GM12878 (cell line): Measurements from ENCODE around the gene AFF2. TPM values are rescaled to one million over a fixed set of nuclear protein-coding genes. Genes with fewer than 3 reads are reported as not detected.

Source experiments
- ATAC-seq: fragments of 200-7000 bp; cut with Tn5 transposase; 3 replicates; pipeline ENCODE4 v1.9.1; 2020; ENCODE audit warnings: mild to moderate bottlenecking, moderate library complexity
- BruUV-seq: library from RNA; stranded (reverse); fragments of 400-500 nt; replicated peaks from 2 replicates; lab custom pipeline; 2021; lab: Mats Ljungman, UMichigan
- CTCF ChIA-PET: fragments of 300-600 bp; sonication (Branson Sonifier 250); formaldehyde crosslinking; extraction: SDS; loops from one replicate; lab custom pipeline; 2021; ENCODE audit warnings: inconsistent platforms; lab: Yijun Ruan, JAX
- POLR2A ChIA-PET: fragments of 350-600 bp; formaldehyde crosslinking; extraction: SDS; loops from one replicate; lab custom pipeline; 2021; ENCODE audit warnings: inconsistent platforms; lab: Charles Lee
- RAD21 ChIA-PET: fragments of 300-600 bp; sonication (Branson Sonifier 250); formaldehyde crosslinking; loops from one replicate; lab custom pipeline; 2023; ENCODE audit warnings: antibody characterized with exemption; ENCODE audit not compliant: unreplicated experiment; lab: Charles Lee
- SMC1A ChIA-PET: fragments of 300-600 bp; sonication (Branson Sonifier 250); formaldehyde crosslinking; loops from one replicate; lab custom pipeline; 2023; ENCODE audit not compliant: unreplicated experiment, uncharacterized antibody; lab: Charles Lee
- DNase-seq: peaks from one replicate; pipeline ENCODE4 v3.0.0-alpha.2; 2011; ENCODE audit warnings: low read depth, low spot score
- FAIRE-seq: peaks from 3 replicates; lab custom pipeline; 2011; peaks lifted over from hg19 to GRCh38; lab: Jason Lieb, UNC
- H2AFZ ChIP-seq: 2 replicates; pipeline ENCODE4 v1.6.0; 2011; ENCODE audit warnings: low read depth, low read length, control low read depth; ENCODE audit not compliant: control insufficient read depth
- H3K27ac ChIP-seq: 2 replicates; pipeline ENCODE4 v1.5.1; 2011; ENCODE audit warnings: control low read depth; ENCODE audit not compliant: control insufficient read depth, insufficient read depth
- H3K27me3 ChIP-seq, 2 experiments: replicated peaks in 1 of 2; 2 replicates each; pipeline versions ENCODE4 v1.6.0 to v1.6.1; 2011; ENCODE audit warnings: low read length in 1 of 2; ENCODE audit not compliant: control insufficient read depth in 2 of 2, insufficient read depth in 2 of 2
- H3K36me3 ChIP-seq, 2 experiments: 2 replicates each; pipeline ENCODE4 v1.5.1; 2011; ENCODE audit warnings: low read length in 1 of 2; ENCODE audit not compliant: control insufficient read depth in 2 of 2, insufficient read depth in 2 of 2
- H3K4me1 ChIP-seq: 2 replicates; pipeline ENCODE4 v1.6.1; 2011; ENCODE audit warnings: mild to moderate bottlenecking, low read length, moderate library complexity, mixed read lengths; ENCODE audit not compliant: control insufficient read depth, insufficient read depth
- H3K4me2 ChIP-seq: 2 replicates; pipeline ENCODE4 v1.6.0; 2011; ENCODE audit warnings: control low read depth; ENCODE audit not compliant: control insufficient read depth, insufficient read depth
- H3K4me3 ChIP-seq: fragments of 200-600 bp; sonication (generic); 2 replicates; pipeline ENCODE4 v1.5.1; 2016
- H3K79me2 ChIP-seq: 2 replicates; pipeline ENCODE4 v1.6.0; 2011; ENCODE audit warnings: low read length; ENCODE audit not compliant: control insufficient read depth, insufficient read depth
- H3K9ac ChIP-seq: 2 replicates; pipeline ENCODE4 v1.8.0; 2011; ENCODE audit warnings: low read length, control low read depth, mixed read lengths; ENCODE audit not compliant: control insufficient read depth, insufficient read depth
- H3K9me3 ChIP-seq: replicated peaks from 3 replicates; pipeline ENCODE4 v1.5.1; 2011; ENCODE audit warnings: mild to moderate bottlenecking, low read length; ENCODE audit not compliant: control insufficient read depth, insufficient read depth
- H4K20me1 ChIP-seq: 2 replicates; pipeline ENCODE4 v1.6.0; 2011; ENCODE audit not compliant: control insufficient read depth, insufficient read depth
- BHLHE40 ChIP-seq, 2 experiments: fragments of 450-650 bp in 1 of 2; IDR thresholded peaks; 2 replicates each; pipeline ENCODE4 v1.6.1; 2011 to 2017; ENCODE audit warnings: low read depth in 2 of 2, borderline replicate concordance in 1 of 2, improper control_type of control experiment in 1 of 2, low read length in 1 of 2, mild to moderate bottlenecking in 1 of 2
- E2F4 ChIP-seq: IDR thresholded peaks from 2 replicates; pipeline ENCODE4 v1.6.1; 2012; ENCODE audit warnings: low read depth, low read length, improper control_type of control experiment
- FOS ChIP-seq: IDR thresholded peaks from 3 replicates; pipeline ENCODE4 v1.6.1; 2011; ENCODE audit warnings: borderline replicate concordance; ENCODE audit not compliant: insufficient read length; ENCODE audit errors: extremely low read depth
- LARP7 ChIP-seq: fragments of 450-650 bp; IDR thresholded peaks from 2 replicates; pipeline ENCODE4 v1.6.1; 2017; ENCODE audit warnings: mild to moderate bottlenecking
- RFX5 ChIP-seq: IDR thresholded peaks from 2 replicates; pipeline ENCODE4 v1.6.1; 2011; ENCODE audit warnings: low read depth, low read length, improper control_type of control experiment
- ZBTB33 ChIP-seq: fragments of 450-650 bp; IDR thresholded peaks from 2 replicates; pipeline ENCODE4 v1.6.1; 2017; ENCODE audit warnings: mild to moderate bottlenecking
- ZNF384 ChIP-seq: IDR thresholded peaks from 2 replicates; pipeline ENCODE4 v1.6.1; 2012; ENCODE audit warnings: low read depth, mild to moderate bottlenecking, low read length, improper control_type of control experiment, borderline replicate concordance
- WGBS: methylation state at CpG from one replicate; pipeline ENCODE4 v1.1.6; 2016; ENCODE audit warnings: low lambda C conversion rate; ENCODE audit not compliant: insufficient replicate concordance, insufficient coverage; ENCODE audit errors: missing lambda C conversion rate; 5-methylcytosine and 5-hydroxymethylcytosine counted together
- in situ Hi-C: fragments of 300-500 bp; cut with MboI; formaldehyde crosslinking; loops from 9 replicates; pipeline ENCODE4 v1.14.3; 2018; ENCODE audit warnings: mixed read lengths
- intact Hi-C: fragments of 100-400 bp; cut with micrococcal nuclease; formaldehyde crosslinking; loops from one replicate; pipeline ENCODE4 v1.14.2; 2022; ENCODE audit not compliant: unreplicated experiment
- polyA plus RNA-seq, 11 experiments: library from polyadenylated mRNA; depleted of rRNA in 4 of 11; unstranded in 6 of 11; stranded (reverse) in 5 of 11; fragments of >200 nt; fragmentation: Nextera tagmentation in 4 of 11; fragmentation: Illumina TruSeq in 1 of 11; extraction: Ambion mirVana in 4 of 11; extraction: Trizol in 1 of 11; gene quantifications; 1 replicate in 1 of 11; 2 replicates in 10 of 11; pipeline versions ENCODE4 v1.2.1 to v1.2.3, GENCODE V29; 2011 to 2016; ENCODE audit warnings: inconsistent platforms in 2 of 11, missing spikeins in 2 of 11, low read depth in 1 of 11
- total RNA-seq, 4 experiments: library from RNA; depleted of rRNA in 3 of 4; stranded (reverse); fragments of >200 nt in 3 of 4; fragmentation: Illumina TruSeq in 1 of 4; extraction: Trizol in 1 of 4; gene quantifications; 2 replicates each; pipeline versions ENCODE4 v1.2.1 to v1.2.3, GENCODE V29; 2013 to 2021
- TF ChIP-seq, protein P1 (sequence below): fragments of 150-350 bp; IDR thresholded peaks from 2 replicates; pipeline ENCODE4 v1.6.1; 2014; ENCODE audit warnings: mild to moderate bottlenecking, low read depth, low read length
- TF ChIP-seq, protein P2 (sequence below): fragments of 450-650 bp; IDR thresholded peaks from 2 replicates; pipeline ENCODE4 v1.6.1; 2017; ENCODE audit warnings: mild to moderate bottlenecking, moderate library complexity

AFF2 gene
- total and polyA plus RNA-seq, 10 of the 15 experiments (the other 5 are each of a cell fraction or from before 2014, with no cell fraction given): under 0.01 to 0.03 TPM; not detected in 8

- no peak for TF ChIP-seq ZBTB33
- TF ChIP-seq, protein P1, sequence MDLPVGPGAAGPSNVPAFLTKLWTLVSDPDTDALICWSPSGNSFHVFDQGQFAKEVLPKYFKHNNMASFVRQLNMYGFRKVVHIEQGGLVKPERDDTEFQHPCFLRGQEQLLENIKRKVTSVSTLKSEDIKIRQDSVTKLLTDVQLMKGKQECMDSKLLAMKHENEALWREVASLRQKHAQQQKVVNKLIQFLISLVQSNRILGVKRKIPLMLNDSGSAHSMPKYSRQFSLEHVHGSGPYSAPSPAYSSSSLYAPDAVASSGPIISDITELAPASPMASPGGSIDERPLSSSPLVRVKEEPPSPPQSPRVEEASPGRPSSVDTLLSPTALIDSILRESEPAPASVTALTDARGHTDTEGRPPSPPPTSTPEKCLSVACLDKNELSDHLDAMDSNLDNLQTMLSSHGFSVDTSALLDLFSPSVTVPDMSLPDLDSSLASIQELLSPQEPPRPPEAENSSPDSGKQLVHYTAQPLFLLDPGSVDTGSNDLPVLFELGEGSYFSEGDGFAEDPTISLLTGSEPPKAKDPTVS: no peak
Observed at GRCh38 chrX:148929686-148930085, 429.3 kb downstream of the AFF2 start (continued).

DNA sequence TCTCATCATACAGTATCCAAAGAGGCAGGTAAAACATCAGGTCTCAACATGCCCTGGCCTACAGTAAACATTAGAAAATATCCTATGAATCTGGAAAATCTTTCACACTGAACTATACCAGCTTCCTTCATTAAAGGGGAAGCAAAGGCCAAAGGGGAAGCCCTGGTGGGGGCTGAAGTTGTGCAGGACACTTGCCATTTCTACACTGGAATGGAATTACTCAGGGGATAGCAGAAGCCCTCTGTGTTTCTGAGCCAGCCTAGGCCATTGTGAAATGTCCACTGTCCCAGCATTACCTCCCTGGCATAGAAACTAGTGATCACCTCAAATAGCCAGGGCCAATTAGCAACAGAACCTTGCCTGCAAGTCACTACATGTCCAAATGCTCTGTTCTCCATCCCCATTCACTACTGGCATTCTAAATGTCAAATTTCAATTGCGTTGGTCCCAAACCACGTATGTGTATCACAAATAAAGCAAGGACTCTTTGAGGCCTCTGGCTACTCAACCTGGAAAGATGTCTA lies 429.9 kb downstream of the AFF2 start:
- H3K79me2 ChIP-seq: no peaks in the 10 kb centered on the region
- POLR2A ChIA-PET: interaction anchor here (0.7 kb wide), 1 partner anchor 40 kb away, joined by 6 read pairs; no protein-coding TSS in a partner anchor
- ATAC-seq (no peak), DNase-seq (no peak), FAIRE-seq (no peak)
- 11% methylated on average over 2 of the region's 2 CpGs for WGBS
- no peak overlapping the region for H3K9ac ChIP-seq
- H3K27ac ChIP-seq: no peak overlapping the region
- no peaks in the 10 kb centered on the region for H3K27me3 ChIP-seq
- BruUV-seq: no TSS peak
- in situ Hi-C loops: no loop called here
- SMC1A ChIA-PET: interaction anchor here (1.9 to 2.1 kb wide), 2 partner anchors 15 to 74 kb away, joined by 6 read pairs; no protein-coding TSS in a partner anchor
- H3K36me3 ChIP-seq: no peaks in the 10 kb centered on the region
- RAD21 ChIA-PET: interaction anchor here (0.9 kb wide), 1 partner anchor 14 kb away, joined by 4 read pairs; no protein-coding TSS in a partner anchor
- H3K4me3 ChIP-seq: no peak overlapping the region
- H2AFZ ChIP-seq: no peak overlapping the region
- H3K9me3 ChIP-seq: no peaks in the 10 kb centered on the region
- H4K20me1 ChIP-seq: no peaks in the 10 kb centered on the region
- intact Hi-C loops: no loop called here
- H3K4me1 ChIP-seq: no peaks in the 10 kb centered on the region
- no peak overlapping the region for H3K4me2 ChIP-seq
- CTCF ChIA-PET: no interaction called here
- TF ChIP-seq LARP7: no peak
- TF ChIP-seq ZNF384: no peak
- TF ChIP-seq, protein P2, sequence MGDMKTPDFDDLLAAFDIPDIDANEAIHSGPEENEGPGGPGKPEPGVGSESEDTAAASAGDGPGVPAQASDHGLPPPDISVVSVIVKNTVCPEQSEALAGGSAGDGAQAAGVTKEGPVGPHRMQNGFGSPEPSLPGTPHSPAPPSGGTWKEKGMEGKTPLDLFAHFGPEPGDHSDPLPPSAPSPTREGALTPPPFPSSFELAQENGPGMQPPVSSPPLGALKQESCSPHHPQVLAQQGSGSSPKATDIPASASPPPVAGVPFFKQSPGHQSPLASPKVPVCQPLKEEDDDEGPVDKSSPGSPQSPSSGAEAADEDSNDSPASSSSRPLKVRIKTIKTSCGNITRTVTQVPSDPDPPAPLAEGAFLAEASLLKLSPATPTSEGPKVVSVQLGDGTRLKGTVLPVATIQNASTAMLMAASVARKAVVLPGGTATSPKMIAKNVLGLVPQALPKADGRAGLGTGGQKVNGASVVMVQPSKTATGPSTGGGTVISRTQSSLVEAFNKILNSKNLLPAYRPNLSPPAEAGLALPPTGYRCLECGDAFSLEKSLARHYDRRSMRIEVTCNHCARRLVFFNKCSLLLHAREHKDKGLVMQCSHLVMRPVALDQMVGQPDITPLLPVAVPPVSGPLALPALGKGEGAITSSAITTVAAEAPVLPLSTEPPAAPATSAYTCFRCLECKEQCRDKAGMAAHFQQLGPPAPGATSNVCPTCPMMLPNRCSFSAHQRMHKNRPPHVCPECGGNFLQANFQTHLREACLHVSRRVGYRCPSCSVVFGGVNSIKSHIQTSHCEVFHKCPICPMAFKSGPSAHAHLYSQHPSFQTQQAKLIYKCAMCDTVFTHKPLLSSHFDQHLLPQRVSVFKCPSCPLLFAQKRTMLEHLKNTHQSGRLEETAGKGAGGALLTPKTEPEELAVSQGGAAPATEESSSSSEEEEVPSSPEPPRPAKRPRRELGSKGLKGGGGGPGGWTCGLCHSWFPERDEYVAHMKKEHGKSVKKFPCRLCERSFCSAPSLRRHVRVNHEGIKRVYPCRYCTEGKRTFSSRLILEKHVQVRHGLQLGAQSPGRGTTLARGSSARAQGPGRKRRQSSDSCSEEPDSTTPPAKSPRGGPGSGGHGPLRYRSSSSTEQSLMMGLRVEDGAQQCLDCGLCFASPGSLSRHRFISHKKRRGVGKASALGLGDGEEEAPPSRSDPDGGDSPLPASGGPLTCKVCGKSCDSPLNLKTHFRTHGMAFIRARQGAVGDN: no peak
- no peak for TF ChIP-seq E2F4
- no peak for TF ChIP-seq FOS
- TF ChIP-seq RFX5: no peak
- TF ChIP-seq BHLHE40 (IDR thresholded peaks at IDR 0.05; ENCODE audit: borderline replicate concordance in 1 of 2, low read depth in 2 of 2, low read length in 1 of 2): no peak
